Spleen (tissue), 13 donors: Measurements from ENCODE around the gene C12orf54. TPM values are rescaled to one million over a fixed set of nuclear protein-coding genes. Genes with fewer than 3 reads are reported as not detected.
"Not testable (repeated sequence)": the region's sequence is repeated elsewhere in the genome, so short reads cannot be mapped to it uniquely, and the experiment has no call there.

Experiments used
- DNase-seq: peaks from one replicate; pipeline ENCODE4 v3.0.0-alpha.2; 2020
- H3K27ac ChIP-seq, 8 donors: fragments of 200-600 bp; sonication (generic) in 7 of 8; 1 replicate in 4 of 8; 2 replicates in 4 of 8; pipeline versions ENCODE4 v1.5.0 to v1.8.0; 2016 to 2021; ENCODE audit warnings: inconsistent platforms in 4 of 8, mild to moderate bottlenecking in 4 of 8, moderate library complexity in 1 of 8
- H3K27me3 ChIP-seq, 7 donors: fragments of 200-600 bp; sonication (generic) in 6 of 7; replicated peaks in 1 of 7; 1 replicate in 4 of 7; 2 replicates in 3 of 7; pipeline versions ENCODE4 v1.5.0 to v1.8.0; 2016 to 2021; ENCODE audit warnings: inconsistent platforms in 3 of 7, mild to moderate bottlenecking in 1 of 7
- H3K36me3 ChIP-seq, 6 donors: fragments of 200-600 bp; sonication (generic) in 5 of 6; 1 replicate in 4 of 6; 2 replicates in 2 of 6; pipeline versions ENCODE4 v1.5.0 to v1.8.0; 2016 to 2021; ENCODE audit warnings: inconsistent platforms in 2 of 6
- H3K4me1 ChIP-seq, 6 donors: fragments of 200-600 bp; sonication (generic) in 5 of 6; 1 replicate in 3 of 6; 2 replicates in 3 of 6; pipeline versions ENCODE4 v1.5.0 to v1.8.0; 2016 to 2021; ENCODE audit warnings: inconsistent platforms in 3 of 6
- H3K4me3 ChIP-seq, 8 donors: fragments of 200-600 bp; sonication (generic) in 7 of 8; 1 replicate in 4 of 8; 2 replicates in 4 of 8; pipeline versions ENCODE4 v1.5.0 to v1.8.0; 2016 to 2021; ENCODE audit warnings: inconsistent platforms in 4 of 8, mild to moderate bottlenecking in 4 of 8, moderate library complexity in 2 of 8
- H3K9me3 ChIP-seq, 8 donors: fragments of 200-600 bp; sonication (generic) in 7 of 8; 1 replicate in 4 of 8; 2 replicates in 4 of 8; pipeline versions ENCODE4 v1.5.0 to v1.8.0; 2016 to 2021; ENCODE audit warnings: inconsistent platforms in 4 of 8
- POLR2A ChIP-seq, 3 donors: fragments of 450-650 bp; IDR thresholded peaks; one replicate each; pipeline ENCODE4 v1.5.1; 2017; ENCODE audit warnings: antibody characterized with exemption in 3 of 3, mild to moderate bottlenecking in 1 of 3
- POLR2AphosphoS5 ChIP-seq, 3 donors: sonication (generic); formaldehyde crosslinking; IDR thresholded peaks; one replicate each; pipeline ENCODE4 v1.5.1; 2017; ENCODE audit warnings: antibody characterized with exemption in 3 of 3
- WGBS, 5 donors: extraction: QIAGEN DNeasy Blood & Tissue Kit in 3 of 5; methylation state at CpG; one replicate each; pipeline versions ENCODE4 v1.1.5 to v1.1.7; 2013 to 2018; 5-methylcytosine and 5-hydroxymethylcytosine counted together
- intact Hi-C: fragments of 100-400 bp; cut with DNase I; formaldehyde crosslinking; loops from one replicate; pipeline ENCODE4 v1.15.0; 2023; ENCODE audit warnings: low total_unique reads
- long read RNA-seq, 2 donors: transcript quantifications; one replicate each; lab custom pipeline, GENCODE V29; 2026
- polyA plus RNA-seq, 3 donors: library from polyadenylated mRNA; stranded (reverse); fragments of 200-250 nt; gene quantifications; one replicate each; pipeline ENCODE4 v1.2.1, GENCODE V29; 2013
- total RNA-seq, 7 donors: library from RNA; depleted of rRNA in 3 of 7; stranded (reverse); fragments of >200 nt in 3 of 7; fragmentation: NEBNext Ultra II Directional in 4 of 7; extraction: Animal tissue kit (Norgen Biotek cat#: 25700) in 4 of 7; gene quantifications; one replicate each; pipeline versions ENCODE4 v1.1.0 to v1.2.1, GENCODE V29; 2016 to 2021
- TF ChIP-seq, protein P1 (sequence below), 11 experiments: fragments of 200-600 bp in 7 of 11; fragments of 450-650 bp in 4 of 11; sonication (generic) in 4 of 11; IDR thresholded peaks in 8 of 11; conservative IDR thresholded peaks in 3 of 11; 1 replicate in 7 of 11; 2 replicates in 4 of 11; pipeline versions ENCODE4 v1.4.0 to v1.8.0; 2016 to 2021; ENCODE audit warnings: antibody characterized with exemption in 11 of 11, inconsistent platforms in 4 of 11, mild to moderate bottlenecking in 1 of 11
- donor health status: healthy with polysubstance abuse.
- donor health status: DM: no; HTN: no; CAD: no; lungs with moderate emphysema.
- donor health status: DM: no; HTN: no; CAD: no.
- donor health status: Bipolar disorder and iron deficiency.
- donor health status: healthy.
- donor health status: DM: no; HTN: no; CAD: no.
- donor health status: DM: yes; HTN: yes; CAD: no.

The C12orf54 gene
- total RNA-seq (not detected), polyA plus RNA-seq (under 1 TPM in 2 of 3 donors, not detected in 1; 0.38 to 0.61 TPM)
- long read RNA-seq, donor 1, result 0 reads
- long read RNA-seq, donor 2, result 0 reads

DNA sequence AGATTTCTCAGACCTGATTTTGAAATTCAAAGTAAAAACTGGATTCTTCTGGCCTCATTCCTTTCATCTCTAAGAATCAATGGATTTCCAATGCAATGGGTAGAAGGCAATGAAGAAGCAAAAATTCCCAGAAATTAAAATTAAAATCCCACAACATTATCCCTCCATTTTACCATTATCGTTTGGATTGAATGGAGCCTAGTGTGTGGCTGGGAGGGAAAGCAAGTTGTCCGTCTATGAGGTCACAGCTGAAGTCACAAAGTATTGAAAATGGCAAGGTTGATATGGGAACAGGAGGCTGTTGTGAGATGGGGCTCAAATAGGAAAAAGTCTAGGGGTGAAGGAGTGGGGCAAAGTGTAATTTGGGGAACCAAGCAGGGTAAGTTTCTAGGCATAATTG, at the start of gene C12orf54:
C12orf54 (plus strand) TSS at position 301 of the 400 bp plus-strand sequence. CDS start 799 bp downstream, outside the sequence.
- no peaks in the 10 kb centered on the region for H3K4me1 ChIP-seq
- intact Hi-C loops, result no loop called here
- TF ChIP-seq POLR2AphosphoS5 (IDR thresholded peaks at IDR 0.05), result no peak
- TF ChIP-seq, protein P1, sequence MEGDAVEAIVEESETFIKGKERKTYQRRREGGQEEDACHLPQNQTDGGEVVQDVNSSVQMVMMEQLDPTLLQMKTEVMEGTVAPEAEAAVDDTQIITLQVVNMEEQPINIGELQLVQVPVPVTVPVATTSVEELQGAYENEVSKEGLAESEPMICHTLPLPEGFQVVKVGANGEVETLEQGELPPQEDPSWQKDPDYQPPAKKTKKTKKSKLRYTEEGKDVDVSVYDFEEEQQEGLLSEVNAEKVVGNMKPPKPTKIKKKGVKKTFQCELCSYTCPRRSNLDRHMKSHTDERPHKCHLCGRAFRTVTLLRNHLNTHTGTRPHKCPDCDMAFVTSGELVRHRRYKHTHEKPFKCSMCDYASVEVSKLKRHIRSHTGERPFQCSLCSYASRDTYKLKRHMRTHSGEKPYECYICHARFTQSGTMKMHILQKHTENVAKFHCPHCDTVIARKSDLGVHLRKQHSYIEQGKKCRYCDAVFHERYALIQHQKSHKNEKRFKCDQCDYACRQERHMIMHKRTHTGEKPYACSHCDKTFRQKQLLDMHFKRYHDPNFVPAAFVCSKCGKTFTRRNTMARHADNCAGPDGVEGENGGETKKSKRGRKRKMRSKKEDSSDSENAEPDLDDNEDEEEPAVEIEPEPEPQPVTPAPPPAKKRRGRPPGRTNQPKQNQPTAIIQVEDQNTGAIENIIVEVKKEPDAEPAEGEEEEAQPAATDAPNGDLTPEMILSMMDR (IDR thresholded peaks at IDR 0.05 in 8 of 11, conservative IDR thresholded peaks at IDR 0.05 in 3 of 11), result no peak
- TF ChIP-seq POLR2A (IDR thresholded peaks at IDR 0.05), result no peak
- H3K36me3 ChIP-seq, result no peaks in the 10 kb centered on the region
- H3K27me3 ChIP-seq, result no peaks in the 10 kb centered on the region
- peaks cover 0 to 4% (median 0%) of the 10 kb centered on the region in 8 donors for H3K9me3 ChIP-seq
- H3K27ac ChIP-seq, result no peak within 1 kb of the TSS
- WGBS, 5 donors, result 89 to 96% (median 91%) methylated on average over 2 of the region's 2 CpGs
- H3K4me3 ChIP-seq, result no peak within 1 kb of the TSS
- no peak for DNase-seq

DNA sequence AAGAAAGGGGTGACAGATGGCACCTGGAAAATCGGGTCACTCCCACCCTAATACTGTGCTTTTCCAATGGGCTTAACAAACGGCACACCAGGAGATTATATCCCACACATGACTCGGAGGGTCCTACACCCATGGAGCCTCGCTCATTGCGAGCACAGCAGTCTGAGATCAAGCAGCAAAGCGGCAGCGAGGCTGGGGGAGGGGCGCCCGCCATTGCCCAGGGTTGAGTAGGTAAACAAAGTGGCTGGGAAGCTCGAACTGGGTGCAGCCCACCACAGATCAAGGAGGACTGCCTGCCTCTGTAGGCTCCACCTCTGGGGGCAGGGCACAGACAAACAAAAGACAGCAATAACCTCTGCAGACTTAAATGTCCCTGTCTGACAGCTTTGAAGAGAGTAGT, 48.3 kb upstream of the C12orf54 start:
- H3K27me3 ChIP-seq, H3K9me3 ChIP-seq, H3K36me3 ChIP-seq, DNase-seq, intact Hi-C loops, H3K4me1 ChIP-seq, H3K4me3 ChIP-seq, H3K27ac ChIP-seq: not testable (repeated sequence)
- WGBS, 5 donors, result 55 to 91% (median 90%) methylated on average over 2 to 10 of the region's 10 CpGs

DNA sequence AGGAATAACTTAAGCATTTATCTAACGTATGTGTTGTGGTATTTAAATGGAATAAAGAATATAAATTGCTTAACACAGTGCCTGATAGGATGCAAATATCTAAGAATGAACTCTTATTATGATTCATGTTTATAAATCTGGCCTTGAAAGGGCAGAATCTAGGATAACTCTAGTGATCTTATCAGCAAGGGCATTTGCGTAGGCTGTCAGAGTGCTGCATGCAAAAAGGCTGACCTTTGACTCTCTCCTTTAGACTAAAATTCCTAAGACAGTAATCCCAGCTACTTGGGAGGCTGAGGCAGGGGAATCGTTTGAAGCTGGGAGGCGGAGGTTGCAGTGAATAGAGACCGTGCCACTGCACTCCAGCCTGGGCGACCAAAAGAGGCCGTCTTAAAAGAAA, 41.2 kb upstream of the C12orf54 start:
- Histone ChIP-seq H3K4me3 (no peak overlapping the region), H3K27ac (peak overlapping the region in 4 of 8 donors; percentile 6 to 37 (median 20)), H3K27me3 (no peaks in the 10 kb centered on the region), H3K4me1 (peaks cover 3 to 24% (median 15%) of the 10 kb centered on the region in 6 donors), H3K9me3 (no peaks in the 10 kb centered on the region), H3K36me3 (no peaks in the 10 kb centered on the region)
- intact Hi-C loops, result no loop called here
- DNase-seq, result no peak
- WGBS, 5 donors, result 54 to 70% (median 59%) methylated on average over 7 of the region's 7 CpGs
- TF ChIP-seq, protein P1 (IDR thresholded peaks at IDR 0.05 in 8 of 11, conservative IDR thresholded peaks at IDR 0.05 in 3 of 11), result no peak
- peak in 1 of 3 donors; percentile 21 for TF ChIP-seq POLR2AphosphoS5 (IDR thresholded peaks at IDR 0.05)

DNA sequence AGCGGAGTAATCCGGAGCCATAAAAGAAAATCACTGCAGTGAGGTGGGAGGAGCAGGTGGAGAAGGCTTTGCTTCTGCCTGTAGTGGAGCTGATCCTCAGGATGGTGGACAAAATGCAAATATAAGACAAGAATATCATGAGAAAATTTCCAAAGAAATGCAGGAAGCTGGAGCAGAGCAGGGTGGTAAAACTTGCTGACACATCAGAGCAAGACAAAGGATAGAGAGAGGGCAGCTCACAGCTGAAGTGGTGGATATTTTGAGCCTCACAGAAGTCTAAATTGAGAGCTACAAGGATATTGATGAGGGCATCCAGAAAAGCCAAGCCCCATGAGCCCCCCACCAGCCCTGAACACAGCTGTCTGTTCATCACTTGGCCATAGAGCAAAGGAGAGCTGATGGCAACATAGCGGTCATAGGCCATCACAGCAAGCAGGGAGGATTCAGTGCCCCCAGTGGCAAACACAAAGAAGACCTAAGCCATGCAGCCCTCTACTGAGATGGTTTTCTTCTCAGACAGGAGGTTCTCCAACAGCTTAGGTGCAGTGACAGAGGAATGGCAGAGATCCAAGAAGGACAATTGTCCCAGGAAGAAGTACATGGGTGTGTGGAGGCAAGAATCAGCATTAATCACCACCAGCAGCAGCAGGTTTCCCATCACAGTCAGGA, 40.0 kb upstream of the C12orf54 start:
- WGBS, 5 donors, result 92 to 99% (median 97%) methylated on average over 3 of the region's 3 CpGs
- TF ChIP-seq POLR2A (IDR thresholded peaks at IDR 0.05), result no peak
- no peak for TF ChIP-seq POLR2AphosphoS5 (IDR thresholded peaks at IDR 0.05)
- TF ChIP-seq, protein P1 (IDR thresholded peaks at IDR 0.05 in 8 of 11, conservative IDR thresholded peaks at IDR 0.05 in 3 of 11), result no peak
- Histone ChIP-seq H3K4me1 (peaks cover 3 to 29% (median 17%) of the 10 kb centered on the region in 6 donors), H3K4me3 (no peak overlapping the region), H3K9me3 (no peaks in the 10 kb centered on the region), H3K27ac (peak overlapping the region in 2 of 8 donors; percentile 17 to 27), H3K36me3 (no peaks in the 10 kb centered on the region), H3K27me3 (no peaks in the 10 kb centered on the region)
- DNase-seq, result no peak
- intact Hi-C loops, result no loop called here
